Measurements from ENCODE around the gene LHX4.

GRCh38 chr1:180198611-180199010, 31.5 kb upstream of the LHX4 start:
- no peak for TF ChIP-seq CTCF (IDR thresholded peaks at IDR 0.05)
- no peak for TF ChIP-seq POLR2A (IDR thresholded peaks at IDR 0.05)

All from body of pancreas (tissue), 4 donors.